Measurements from ENCODE around the gene RHBDL1. TPM values are rescaled to one million over a fixed set of nuclear protein-coding genes. Genes with fewer than 3 reads are reported as not detected.
A peak's percentile ranks its signal among the peaks of the same experiment; 100 is the strongest.

RHBDL1 gene
- total RNA-seq, 4 donors from 2014 or later = 0.38 to 1.1 (median 0.57) TPM; not detected in 1

GRCh38 chr16:692356-693108 lies 17.1 kb downstream of the RHBDL1 start:
- Histone ChIP-seq H3K36me3 (peaks cover 0 to 9% (median 0%) of the 10 kb centered on the region in 3 donors), H3K4me3 (no peak overlapping the region), H3K9me3 (no peaks in the 10 kb centered on the region), H3K27ac (peak overlapping the region; percentile 5 to 90 (median 84)), H3K4me1 (peaks cover 40 to 87% (median 56%) of the 10 kb centered on the region in 3 donors), H3K27me3 (peaks cover 0 to 60% (median 18%) of the 10 kb centered on the region in 4 donors)
- DNase-seq = no peak
- WGBS, 2 donors = 54% methylated on average over 8 to 10 of the region's 10 CpGs
- intact Hi-C loops (cut with DNase I) = no loop called here
- TF ChIP-seq, protein P1, sequence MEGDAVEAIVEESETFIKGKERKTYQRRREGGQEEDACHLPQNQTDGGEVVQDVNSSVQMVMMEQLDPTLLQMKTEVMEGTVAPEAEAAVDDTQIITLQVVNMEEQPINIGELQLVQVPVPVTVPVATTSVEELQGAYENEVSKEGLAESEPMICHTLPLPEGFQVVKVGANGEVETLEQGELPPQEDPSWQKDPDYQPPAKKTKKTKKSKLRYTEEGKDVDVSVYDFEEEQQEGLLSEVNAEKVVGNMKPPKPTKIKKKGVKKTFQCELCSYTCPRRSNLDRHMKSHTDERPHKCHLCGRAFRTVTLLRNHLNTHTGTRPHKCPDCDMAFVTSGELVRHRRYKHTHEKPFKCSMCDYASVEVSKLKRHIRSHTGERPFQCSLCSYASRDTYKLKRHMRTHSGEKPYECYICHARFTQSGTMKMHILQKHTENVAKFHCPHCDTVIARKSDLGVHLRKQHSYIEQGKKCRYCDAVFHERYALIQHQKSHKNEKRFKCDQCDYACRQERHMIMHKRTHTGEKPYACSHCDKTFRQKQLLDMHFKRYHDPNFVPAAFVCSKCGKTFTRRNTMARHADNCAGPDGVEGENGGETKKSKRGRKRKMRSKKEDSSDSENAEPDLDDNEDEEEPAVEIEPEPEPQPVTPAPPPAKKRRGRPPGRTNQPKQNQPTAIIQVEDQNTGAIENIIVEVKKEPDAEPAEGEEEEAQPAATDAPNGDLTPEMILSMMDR (IDR thresholded peaks at IDR 0.05) = no peak
- no peak for TF ChIP-seq POLR2A (IDR thresholded peaks at IDR 0.05)

DNA sequence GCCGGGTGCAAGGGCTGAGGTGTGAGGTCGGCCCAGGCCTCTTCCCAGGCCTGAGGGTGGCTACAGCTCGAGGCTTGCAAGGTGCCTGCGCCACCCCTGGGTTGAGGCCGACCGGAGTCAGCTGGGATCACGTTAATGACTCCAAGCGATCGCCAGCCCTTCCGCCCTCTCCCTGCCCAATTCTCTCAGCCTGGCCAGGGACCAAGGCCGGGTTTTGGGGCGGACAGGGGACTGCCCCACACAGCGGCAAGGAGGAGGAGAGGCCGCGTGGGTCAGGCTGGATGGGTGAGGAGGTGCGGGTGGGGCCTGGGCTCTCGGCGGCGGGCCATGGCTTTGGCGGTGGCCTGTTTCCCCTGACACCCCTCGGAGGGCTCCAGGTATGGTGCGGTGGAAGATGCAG lies 17.9 kb downstream of the RHBDL1 start:
- peaks cover 40 to 80% (median 56%) of the 10 kb centered on the region in 3 donors for H3K4me1 ChIP-seq
- H3K36me3 ChIP-seq = peaks cover 0 to under 1% (median 0%) of the 10 kb centered on the region in 3 donors
- peaks cover 0 to 68% (median 18%) of the 10 kb centered on the region in 4 donors for H3K27me3 ChIP-seq
- intact Hi-C loops (cut with DNase I) = no loop called here
- H3K4me3 ChIP-seq = peak overlapping the region in 2 of 4 donors; percentile 54 to 58
- H3K9me3 ChIP-seq = no peaks in the 10 kb centered on the region
- no peak for DNase-seq
- H3K27ac ChIP-seq = peak overlapping the region; percentile 28 to 90 (median 84)
- WGBS, 2 donors = 60 to 63% methylated on average over 1 to 6 of the region's 22 CpGs
- TF ChIP-seq, protein P1 (IDR thresholded peaks at IDR 0.05) = no peak
- TF ChIP-seq POLR2A (IDR thresholded peaks at IDR 0.05) = no peak

DNA sequence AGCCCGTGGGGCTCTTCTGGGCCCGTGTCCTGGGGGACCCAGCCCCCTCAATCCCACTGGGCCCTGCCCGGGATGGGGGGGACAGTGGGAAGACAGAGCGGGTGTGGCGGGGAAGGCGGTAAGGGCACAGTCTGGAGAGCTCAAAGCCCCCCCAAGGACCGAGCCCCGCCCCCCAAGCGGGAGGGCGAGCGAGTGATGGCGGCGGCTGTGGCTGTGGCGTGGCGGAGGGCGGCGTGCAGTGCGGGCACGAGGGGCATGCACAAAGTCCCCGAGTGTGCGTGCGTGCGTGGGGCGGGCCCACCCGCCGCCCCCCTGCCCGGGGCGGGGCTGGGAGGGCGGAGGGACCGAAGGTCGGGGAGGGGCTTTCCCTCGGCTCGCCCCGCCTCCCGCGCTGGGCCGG lies 18.3 kb downstream of the RHBDL1 start:
- Histone ChIP-seq H3K9me3 (no peaks in the 10 kb centered on the region), H3K4me3 (peak overlapping the region; percentile 37 to 66 (median 56)), H3K27ac (peak overlapping the region; percentile 28 to 90 (median 84)), H3K4me1 (peaks cover 37 to 76% (median 52%) of the 10 kb centered on the region in 3 donors), H3K27me3 (peaks cover 0 to 72% (median 18%) of the 10 kb centered on the region in 4 donors), H3K36me3 (no peaks in the 10 kb centered on the region)
- TF ChIP-seq POLR2A (IDR thresholded peaks at IDR 0.05) = no peak
- TF ChIP-seq, protein P1 (IDR thresholded peaks at IDR 0.05) = no peak
- no CpG with 5 or more reads among the region's 37 CpGs for WGBS, 2 donors
- DNase-seq = no peak
- intact Hi-C loops (cut with DNase I) = no loop called here

- 0% methylated on average over 5 of the region's 64 CpGs; no CpG with 5 or more reads in 1 of the 2 donors for WGBS, 2 donors
- DNase-seq = no peak
- no peaks in the 10 kb centered on the region for H3K36me3 ChIP-seq
- H3K4me1 ChIP-seq = peaks cover 31 to 71% (median 47%) of the 10 kb centered on the region in 3 donors
- TF ChIP-seq POLR2A (IDR thresholded peaks at IDR 0.05) = no peak
- TF ChIP-seq, protein P1 (IDR thresholded peaks at IDR 0.05) = no peak
- H3K27me3 ChIP-seq = peaks cover 0 to 78% (median 18%) of the 10 kb centered on the region in 4 donors
- H3K4me3 ChIP-seq = peak overlapping the region; percentile 37 to 66 (median 56)
- peak overlapping the region; percentile 81 to 90 (median 86) for H3K27ac ChIP-seq
- intact Hi-C loops (cut with DNase I) = no loop called here
- no peaks in the 10 kb centered on the region for H3K9me3 ChIP-seq
These were observed 18.9 kb downstream of the RHBDL1 start for GRCh38 chr16:694187-694862.

Measured in esophagus squamous epithelium (tissue), 5 donors.